ELR (cell line): Measurements from ENCODE around the gene ADGRA3.
"Not testable (repeated sequence)": the region's sequence is repeated elsewhere in the genome, so short reads cannot be mapped to it uniquely, and the experiment has no call there.

Experiments used
- DNase-seq: peaks from one replicate; pipeline ENCODE4 v3.0.0-alpha.2; 2015; ENCODE audit warnings: low read depth

ADGRA3 gene

GRCh38 chr4:22480675-22481327 is 35.1 kb downstream of the ADGRA3 start:
- no peak for DNase-seq

- DNase-seq, result no peak
These were observed 37.4 kb downstream of the ADGRA3 start for GRCh38 chr4:22478426-22478825.

GRCh38 chr4:22477813-22478182 is 38.1 kb downstream of the ADGRA3 start:
- no peak for DNase-seq

GRCh38 chr4:22477136-22477812 is 38.6 kb downstream of the ADGRA3 start:
- DNase-seq, result no peak

GRCh38 chr4:22476011-22476410 is 39.9 kb downstream of the ADGRA3 start:
- no peak for DNase-seq

- not testable (repeated sequence) for DNase-seq
These were observed 40.6 kb downstream of the ADGRA3 start for GRCh38 chr4:22475311-22475646.

- DNase-seq, result peak; percentile 66
These were observed 41.1 kb downstream of the ADGRA3 start for GRCh38 chr4:22474636-22475310.

GRCh38 chr4:22473268-22473667 is 42.6 kb downstream of the ADGRA3 start:
- peak; percentile 59 for DNase-seq

GRCh38 chr4:22471999-22472461 is 43.8 kb downstream of the ADGRA3 start:
- no peak for DNase-seq

- no peak for DNase-seq
These were observed 44.4 kb downstream of the ADGRA3 start for GRCh38 chr4:22471419-22471818.

GRCh38 chr4:22466581-22466980 is 49.3 kb downstream of the ADGRA3 start:
- no peak for DNase-seq

GRCh38 chr4:22465996-22466395 is 49.9 kb downstream of the ADGRA3 start:
- no peak for DNase-seq

- no peak for DNase-seq
These were observed 50.5 kb downstream of the ADGRA3 start for GRCh38 chr4:22465349-22465748.

GRCh38 chr4:22463179-22463578 is 52.7 kb downstream of the ADGRA3 start:
- DNase-seq, result no peak

- DNase-seq, result no peak
These were observed 53.2 kb downstream of the ADGRA3 start for GRCh38 chr4:22462688-22463087.

- DNase-seq, result no peak
These were observed 55.6 kb downstream of the ADGRA3 start for GRCh38 chr4:22460266-22460665.

GRCh38 chr4:22458098-22458497 is 57.8 kb downstream of the ADGRA3 start:
- DNase-seq, result no peak

GRCh38 chr4:22457348-22457747 is 58.5 kb downstream of the ADGRA3 start:
- DNase-seq, result no peak

GRCh38 chr4:22456291-22456690 is 59.6 kb downstream of the ADGRA3 start:
- no peak for DNase-seq

- no peak for DNase-seq
These were observed 60.9 kb downstream of the ADGRA3 start for GRCh38 chr4:22454955-22455354.

GRCh38 chr4:22454216-22454838 is 61.5 kb downstream of the ADGRA3 start:
- no peak for DNase-seq

GRCh38 chr4:22444813-22445212 is 71.1 kb downstream of the ADGRA3 start:
- no peak for DNase-seq

- no peak for DNase-seq
These were observed 72.9 kb downstream of the ADGRA3 start for GRCh38 chr4:22442956-22443355.
